GM18502 (cell line): ENCODE results near the gene PGBD5.

Experiments
- ATAC-seq: cut with Tn5 transposase; IDR thresholded peaks from one replicate; pipeline ENCODE4 v1.9.1; 2021; ENCODE audit warnings: mild to moderate bottlenecking; ENCODE audit not compliant: unreplicated experiment, poor library complexity

PGBD5 gene

GRCh38 chr1:230270559-230271281 is 155.4 kb downstream of the PGBD5 start:
- ATAC-seq = peak; percentile 60

- peak; percentile 11 for ATAC-seq
These were observed 156.0 kb downstream of the PGBD5 start for GRCh38 chr1:230270185-230270558.

GRCh38 chr1:230268371-230269170 is 157.6 kb downstream of the PGBD5 start:
- ATAC-seq = no peak

GRCh38 chr1:230267338-230268065 is 158.6 kb downstream of the PGBD5 start:
- ATAC-seq = no peak

GRCh38 chr1:230266456-230266855 is 159.7 kb downstream of the PGBD5 start:
- ATAC-seq = no peak

- ATAC-seq = no peak
These were observed 160.7 kb downstream of the PGBD5 start for GRCh38 chr1:230265200-230266115.
